Liver (tissue), 9 donors: ENCODE data around the gene LRMDA. TPM values are rescaled to one million over a fixed set of nuclear protein-coding genes. Genes with fewer than 3 reads are reported as not detected.

Experiments used
- DNase-seq: peaks from one replicate; pipeline ENCODE4 v3.0.0-alpha.2; 2017; ENCODE audit warnings: low spot score
- H3K27ac ChIP-seq, 2 donors: one replicate each; pipeline ENCODE4 v1.7.0; 2013; ENCODE audit warnings: inconsistent platforms in 2 of 2, low read length in 2 of 2, control low read depth in 1 of 2, low read depth in 1 of 2, mild to moderate bottlenecking in 1 of 2
- H3K27me3 ChIP-seq, 4 donors: one replicate each; pipeline versions ENCODE4 v1.6.1 to v1.7.0; 2013; ENCODE audit warnings: low read length in 3 of 4, inconsistent platforms in 1 of 4, mild to moderate bottlenecking in 1 of 4, moderate library complexity in 1 of 4; ENCODE audit not compliant: control insufficient read depth in 4 of 4, insufficient read depth in 4 of 4
- H3K36me3 ChIP-seq, 4 donors: one replicate each; pipeline versions ENCODE4 v1.6.1 to v1.7.0; 2013; ENCODE audit warnings: low read length in 3 of 4, mild to moderate bottlenecking in 3 of 4, low read depth in 1 of 4, moderate library complexity in 1 of 4; ENCODE audit not compliant: control insufficient read depth in 4 of 4, insufficient read depth in 3 of 4
- H3K4me1 ChIP-seq, 4 donors: one replicate each; pipeline versions ENCODE4 v1.6.1 to v1.7.0; 2013; ENCODE audit warnings: low read length in 3 of 4, mild to moderate bottlenecking in 3 of 4, moderate library complexity in 1 of 4; ENCODE audit not compliant: control insufficient read depth in 4 of 4, insufficient read depth in 4 of 4
- H3K4me3 ChIP-seq, 3 donors: one replicate each; pipeline versions ENCODE4 v1.6.1 to v1.7.0; 2013; ENCODE audit warnings: low read length in 3 of 3, control low read depth in 1 of 3, low read depth in 1 of 3, mild to moderate bottlenecking in 1 of 3
- H3K9ac ChIP-seq, 2 donors: one replicate each; pipeline ENCODE4 v1.7.0; 2013; ENCODE audit warnings: low read length in 2 of 2, mild to moderate bottlenecking in 2 of 2, moderate library complexity in 2 of 2, control low read depth in 1 of 2, low read depth in 1 of 2
- H3K9me3 ChIP-seq, 4 donors: one replicate each; pipeline versions ENCODE4 v1.6.1 to v1.7.0; 2013; ENCODE audit warnings: low read length in 3 of 4; ENCODE audit not compliant: control insufficient read depth in 4 of 4
- ATF3 ChIP-seq: IDR thresholded peaks from 2 replicates; pipeline ENCODE4 v1.6.1; 2016; ENCODE audit warnings: antibody characterized with exemption
- EGR1 ChIP-seq, 2 donors: IDR thresholded peaks; 2 replicates each; pipeline ENCODE4 v1.6.1; 2016 to 2018; ENCODE audit warnings: antibody characterized with exemption in 2 of 2, low read depth in 2 of 2
- FOXA1 ChIP-seq: IDR thresholded peaks from 2 replicates; pipeline ENCODE4 v1.6.1; 2016; ENCODE audit warnings: antibody characterized with exemption
- FOXA2 ChIP-seq: IDR thresholded peaks from 2 replicates; pipeline ENCODE4 v1.6.1; 2016; ENCODE audit warnings: antibody characterized with exemption
- GABPA ChIP-seq, 2 donors: IDR thresholded peaks in 1 of 2; conservative IDR thresholded peaks in 1 of 2; 2 replicates each; pipeline ENCODE4 v1.6.1; 2016; ENCODE audit warnings: antibody characterized with exemption in 2 of 2, mild to moderate bottlenecking in 1 of 2, moderate library complexity in 1 of 2
- HNF4A ChIP-seq, 2 donors: conservative IDR thresholded peaks; 2 replicates each; pipeline ENCODE4 v1.6.1; 2016; ENCODE audit warnings: antibody characterized with exemption in 2 of 2, mild to moderate bottlenecking in 2 of 2
- HNF4G ChIP-seq: IDR thresholded peaks from 2 replicates; pipeline ENCODE4 v1.6.1; 2016; ENCODE audit warnings: antibody characterized with exemption
- JUND ChIP-seq, 2 donors: IDR thresholded peaks; 2 replicates each; pipeline ENCODE4 v1.6.1; 2016; ENCODE audit warnings: antibody characterized with exemption in 2 of 2
- MAX ChIP-seq: IDR thresholded peaks from 2 replicates; pipeline ENCODE4 v1.6.1; 2016; ENCODE audit warnings: antibody characterized with exemption
- NR2F2 ChIP-seq: IDR thresholded peaks from 2 replicates; pipeline ENCODE4 v1.6.1; 2016; ENCODE audit warnings: antibody characterized with exemption
- RAD21 ChIP-seq, 2 donors: IDR thresholded peaks; 2 replicates each; pipeline ENCODE4 v1.6.1; 2016; ENCODE audit warnings: antibody characterized with exemption in 2 of 2, mild to moderate bottlenecking in 2 of 2
- REST ChIP-seq: IDR thresholded peaks from 2 replicates; pipeline ENCODE4 v1.6.1; 2016; ENCODE audit warnings: antibody characterized with exemption, mild to moderate bottlenecking
- RXRA ChIP-seq, 2 donors: IDR thresholded peaks; 2 replicates each; pipeline ENCODE4 v1.6.1; 2017 to 2018; ENCODE audit warnings: antibody characterized with exemption in 2 of 2, mild to moderate bottlenecking in 1 of 2
- SP1 ChIP-seq: IDR thresholded peaks from 2 replicates; pipeline ENCODE4 v1.6.1; 2018; ENCODE audit warnings: antibody characterized with exemption, mild to moderate bottlenecking
- TAF1 ChIP-seq: conservative IDR thresholded peaks from 2 replicates; pipeline ENCODE4 v1.6.1; 2016; ENCODE audit warnings: antibody characterized with exemption, mild to moderate bottlenecking
- YY1 ChIP-seq: IDR thresholded peaks from 2 replicates; pipeline ENCODE4 v1.6.1; 2016; ENCODE audit warnings: antibody characterized with exemption, mild to moderate bottlenecking
- WGBS: extraction: QIAGEN DNeasy Blood & Tissue Kit; methylation state at CpG from one replicate; pipeline ENCODE4 v1.1.7; 2013; 5-methylcytosine and 5-hydroxymethylcytosine counted together
- polyA plus RNA-seq, 2 donors: library from polyadenylated mRNA; stranded (reverse) in 1 of 2; unstranded in 1 of 2; fragments of 200-250 nt in 1 of 2; fragments of >200 nt in 1 of 2; fragmentation: Nextera tagmentation in 1 of 2; extraction: Ambion mirVana in 1 of 2; gene quantifications; one replicate each; pipeline versions ENCODE4 v1.2.1 to v1.2.3, GENCODE V29; 2013 to 2015
- total RNA-seq, 2 donors: library from RNA; depleted of rRNA; stranded (reverse); fragments of >200 nt; gene quantifications; one replicate each; pipeline ENCODE4 v1.2.3, GENCODE V29; 2014
- TF ChIP-seq, protein P1 (sequence below): fragments of 150-350 bp; IDR thresholded peaks from 2 replicates; pipeline ENCODE4 v1.5.1; 2017; ENCODE audit warnings: improper control_type of control experiment, low read depth, low read length; ENCODE audit not compliant: missing input control
- TF ChIP-seq, protein P2 (sequence below): IDR thresholded peaks from 2 replicates; pipeline ENCODE4 v1.6.1; 2016; ENCODE audit warnings: antibody characterized with exemption
- donor health status: healthy.
- donor health status: healthy.
- donor health status: healthy.
- donor health status: healthy.
- donor health status: healthy.

LRMDA gene
- total and polyA plus RNA-seq, 4 donors: 7.9 to 15.8 (median 11.3) TPM

DNA sequence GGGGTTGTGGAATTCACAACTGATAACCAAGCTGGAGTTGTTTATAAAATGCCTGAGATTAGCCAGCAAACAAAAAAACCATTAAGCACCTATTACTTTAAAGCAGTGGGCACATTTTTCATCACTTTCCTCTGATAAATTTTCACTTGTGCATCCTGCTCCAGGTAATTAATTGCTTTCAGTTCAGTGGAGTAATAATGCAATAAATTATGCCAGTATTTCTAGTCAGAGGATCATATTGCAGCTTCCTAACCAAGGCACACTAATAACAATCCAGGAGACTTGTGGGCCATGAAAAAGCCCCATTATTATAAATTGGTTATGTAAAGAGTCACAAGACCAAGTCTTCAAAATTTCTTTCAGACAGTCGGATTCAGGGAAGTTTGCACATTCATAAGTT is 193.2 kb downstream of the LRMDA start:
- 91% methylated on average over 1 of the region's 1 CpG for WGBS
- no peaks in the 10 kb centered on the region for H3K9me3 ChIP-seq

More for the DNA sequence above, 193.2 kb downstream of the LRMDA start:
- no peak for TF ChIP-seq HNF4A (conservative IDR thresholded peaks at IDR 0.05)
- TF ChIP-seq RAD21 (IDR thresholded peaks at IDR 0.05): no peak
- no peak for TF ChIP-seq SP1
- no peak for TF ChIP-seq ATF3
- TF ChIP-seq HNF4G: no peak
- TF ChIP-seq, protein P1, sequence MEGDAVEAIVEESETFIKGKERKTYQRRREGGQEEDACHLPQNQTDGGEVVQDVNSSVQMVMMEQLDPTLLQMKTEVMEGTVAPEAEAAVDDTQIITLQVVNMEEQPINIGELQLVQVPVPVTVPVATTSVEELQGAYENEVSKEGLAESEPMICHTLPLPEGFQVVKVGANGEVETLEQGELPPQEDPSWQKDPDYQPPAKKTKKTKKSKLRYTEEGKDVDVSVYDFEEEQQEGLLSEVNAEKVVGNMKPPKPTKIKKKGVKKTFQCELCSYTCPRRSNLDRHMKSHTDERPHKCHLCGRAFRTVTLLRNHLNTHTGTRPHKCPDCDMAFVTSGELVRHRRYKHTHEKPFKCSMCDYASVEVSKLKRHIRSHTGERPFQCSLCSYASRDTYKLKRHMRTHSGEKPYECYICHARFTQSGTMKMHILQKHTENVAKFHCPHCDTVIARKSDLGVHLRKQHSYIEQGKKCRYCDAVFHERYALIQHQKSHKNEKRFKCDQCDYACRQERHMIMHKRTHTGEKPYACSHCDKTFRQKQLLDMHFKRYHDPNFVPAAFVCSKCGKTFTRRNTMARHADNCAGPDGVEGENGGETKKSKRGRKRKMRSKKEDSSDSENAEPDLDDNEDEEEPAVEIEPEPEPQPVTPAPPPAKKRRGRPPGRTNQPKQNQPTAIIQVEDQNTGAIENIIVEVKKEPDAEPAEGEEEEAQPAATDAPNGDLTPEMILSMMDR: no peak
- TF ChIP-seq GABPA (IDR thresholded peaks at IDR 0.05 in 1 of 2, conservative IDR thresholded peaks at IDR 0.05 in 1 of 2): no peak
- TF ChIP-seq NR2F2: no peak
- TF ChIP-seq YY1: no peak
- TF ChIP-seq FOXA2: no peak
- TF ChIP-seq MAX: no peak
- TF ChIP-seq FOXA1: no peak
- TF ChIP-seq TAF1: no peak
- TF ChIP-seq JUND (IDR thresholded peaks at IDR 0.05): no peak
- TF ChIP-seq, protein P2, sequence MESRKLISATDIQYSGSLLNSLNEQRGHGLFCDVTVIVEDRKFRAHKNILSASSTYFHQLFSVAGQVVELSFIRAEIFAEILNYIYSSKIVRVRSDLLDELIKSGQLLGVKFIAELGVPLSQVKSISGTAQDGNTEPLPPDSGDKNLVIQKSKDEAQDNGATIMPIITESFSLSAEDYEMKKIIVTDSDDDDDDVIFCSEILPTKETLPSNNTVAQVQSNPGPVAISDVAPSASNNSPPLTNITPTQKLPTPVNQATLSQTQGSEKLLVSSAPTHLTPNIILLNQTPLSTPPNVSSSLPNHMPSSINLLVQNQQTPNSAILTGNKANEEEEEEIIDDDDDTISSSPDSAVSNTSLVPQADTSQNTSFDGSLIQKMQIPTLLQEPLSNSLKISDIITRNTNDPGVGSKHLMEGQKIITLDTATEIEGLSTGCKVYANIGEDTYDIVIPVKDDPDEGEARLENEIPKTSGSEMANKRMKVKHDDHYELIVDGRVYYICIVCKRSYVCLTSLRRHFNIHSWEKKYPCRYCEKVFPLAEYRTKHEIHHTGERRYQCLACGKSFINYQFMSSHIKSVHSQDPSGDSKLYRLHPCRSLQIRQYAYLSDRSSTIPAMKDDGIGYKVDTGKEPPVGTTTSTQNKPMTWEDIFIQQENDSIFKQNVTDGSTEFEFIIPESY: no peak
- no peak for TF ChIP-seq EGR1 (IDR thresholded peaks at IDR 0.05; ENCODE audit: low read depth in 2 of 2)
- TF ChIP-seq RXRA (IDR thresholded peaks at IDR 0.05): no peak
- no peak for TF ChIP-seq REST
- H3K27me3 ChIP-seq: no peaks in the 10 kb centered on the region
- no peaks in the 10 kb centered on the region for H3K36me3 ChIP-seq
- no peak overlapping the region for H3K27ac ChIP-seq
- no peak for DNase-seq
- peaks cover 0 to 3% (median 0%) of the 10 kb centered on the region in 4 donors for H3K4me1 ChIP-seq
- H3K4me3 ChIP-seq: no peak overlapping the region
- no peak overlapping the region for H3K9ac ChIP-seq
